ENCODE results near the gene ACTL10.

ACTL10 gene

GRCh38 chr20:33664085-33664761 lies 2.5 kb upstream of the ACTL10 start:
- no peak for DNase-seq (ENCODE audit: low read depth)

DNA sequence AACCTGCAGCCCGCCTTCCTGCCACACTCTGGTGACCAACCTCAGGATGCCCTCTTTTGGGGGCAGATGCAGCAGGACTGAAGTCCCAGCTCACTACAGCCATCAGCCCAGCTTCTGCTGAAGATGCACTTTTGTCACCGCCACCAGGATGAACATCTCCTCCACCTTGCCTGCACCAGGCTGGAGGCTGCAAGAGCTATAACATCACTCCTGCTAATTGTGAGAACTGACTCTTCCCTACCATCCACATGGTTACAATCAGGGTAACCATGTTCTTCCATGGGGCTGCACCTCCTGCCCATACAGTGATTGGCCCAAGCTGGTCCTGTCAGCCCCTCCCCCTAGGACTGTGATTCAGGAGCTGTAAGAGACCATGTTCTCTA lies 2.0 kb upstream of the ACTL10 start:
- DNase-seq (ENCODE audit: low read depth) = no peak

GRCh38 chr20:33667245-33667675 lies 517 bp downstream of the ACTL10 start:
- no peak for DNase-seq (ENCODE audit: low read depth)

DNA sequence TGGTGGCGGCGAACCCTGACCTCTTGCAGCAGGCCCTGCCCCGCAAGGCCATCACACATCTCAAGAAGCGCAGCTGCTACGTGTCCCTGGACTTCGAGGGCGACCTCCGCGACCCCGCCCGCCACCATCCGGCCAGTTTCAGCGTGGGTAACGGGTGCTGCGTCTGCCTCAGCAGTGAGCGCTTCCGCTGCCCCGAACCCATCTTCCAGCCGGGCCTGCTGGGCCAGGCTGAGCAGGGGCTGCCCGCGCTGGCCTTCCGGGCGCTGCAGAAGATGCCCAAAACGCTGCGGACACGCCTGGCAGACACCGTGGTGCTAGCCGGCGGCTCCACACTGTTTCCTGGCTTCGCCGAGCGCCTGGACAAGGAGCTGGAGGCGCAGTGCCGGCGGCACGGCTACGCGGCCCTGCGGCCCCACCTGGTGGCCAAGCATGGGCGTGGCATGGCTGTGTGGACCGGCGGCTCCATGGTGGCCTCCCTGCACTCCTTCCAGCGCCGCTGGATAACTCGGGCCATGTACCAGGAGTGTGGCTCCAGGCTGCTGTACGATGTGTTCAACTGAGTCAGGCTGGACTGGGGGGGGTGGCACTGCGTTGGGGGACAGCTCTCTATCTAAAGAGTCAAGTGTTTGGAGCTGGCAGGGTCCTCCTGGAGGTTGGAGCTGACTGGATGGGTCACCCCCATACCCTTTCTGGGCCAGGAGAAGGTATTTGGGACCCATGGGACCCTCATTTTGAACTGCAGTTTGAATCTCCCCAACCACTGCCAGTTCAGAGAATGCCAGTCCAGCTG lies 1.1 kb downstream of the ACTL10 start:
- DNase-seq (ENCODE audit: low read depth) = no peak

DNA sequence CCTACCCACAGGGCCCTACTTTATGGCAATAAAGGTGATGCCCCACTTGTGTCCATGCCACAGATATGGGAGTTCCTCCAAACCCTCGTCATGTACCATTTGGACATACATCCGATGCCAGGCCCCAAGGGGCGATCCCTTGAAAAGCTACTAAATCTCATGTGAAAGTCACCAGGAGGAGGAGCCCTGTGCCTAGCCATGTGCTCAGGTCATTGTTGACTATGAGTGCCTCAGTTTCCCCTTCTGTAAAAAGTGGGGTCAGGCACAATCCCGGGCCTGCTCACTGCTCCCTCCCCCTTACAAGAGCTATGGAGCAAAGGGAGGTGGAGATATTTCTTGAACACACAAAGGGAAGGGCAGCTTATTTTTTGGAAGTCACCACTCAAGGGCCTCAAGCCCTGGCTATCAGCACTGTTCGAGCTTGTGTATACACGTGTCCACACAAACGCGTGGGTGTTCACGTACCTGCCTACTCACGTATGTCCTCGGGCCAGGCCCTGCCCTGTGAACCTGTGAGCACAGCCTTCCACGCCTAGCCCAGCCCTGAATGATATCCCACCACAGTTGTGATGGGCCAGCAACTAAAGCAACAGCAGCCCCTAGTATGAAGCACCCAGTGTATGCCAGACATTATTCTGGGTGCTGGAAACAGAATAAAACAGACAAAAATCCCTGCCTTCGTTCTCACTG lies 1.9 kb downstream of the ACTL10 start:
- DNase-seq (ENCODE audit: low read depth) = no peak

DNA sequence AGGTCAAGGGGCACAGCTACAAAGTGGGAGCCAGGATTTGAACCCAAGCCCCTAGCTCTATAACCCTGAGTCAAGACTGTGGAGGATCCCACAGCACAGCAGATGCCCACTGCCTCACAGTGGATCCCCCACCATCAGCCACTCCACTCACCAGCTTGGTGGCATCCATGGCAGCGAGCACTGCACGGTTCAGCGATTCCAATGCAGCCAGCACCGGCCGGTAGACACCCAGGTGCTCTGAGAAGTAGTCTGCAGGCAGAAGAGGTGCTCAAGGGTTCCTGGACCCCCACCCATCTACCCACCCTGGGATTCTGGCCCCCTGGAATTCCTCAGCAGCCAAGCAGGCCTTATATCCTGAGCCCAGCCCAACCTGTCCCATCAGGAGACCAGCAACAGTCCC lies 2.5 kb downstream of the ACTL10 start:
- no peak for DNase-seq (ENCODE audit: low read depth)

GRCh38 chr20:33669873-33670640 lies 3.3 kb downstream of the ACTL10 start:
- DNase-seq (ENCODE audit: low read depth) = no peak

GRCh38 chr20:33670715-33671499 lies 4.2 kb downstream of the ACTL10 start:
- DNase-seq (ENCODE audit: low read depth) = no peak

GRCh38 chr20:33671573-33672288 lies 5.0 kb downstream of the ACTL10 start:
- no peak for DNase-seq (ENCODE audit: low read depth)

DNA sequence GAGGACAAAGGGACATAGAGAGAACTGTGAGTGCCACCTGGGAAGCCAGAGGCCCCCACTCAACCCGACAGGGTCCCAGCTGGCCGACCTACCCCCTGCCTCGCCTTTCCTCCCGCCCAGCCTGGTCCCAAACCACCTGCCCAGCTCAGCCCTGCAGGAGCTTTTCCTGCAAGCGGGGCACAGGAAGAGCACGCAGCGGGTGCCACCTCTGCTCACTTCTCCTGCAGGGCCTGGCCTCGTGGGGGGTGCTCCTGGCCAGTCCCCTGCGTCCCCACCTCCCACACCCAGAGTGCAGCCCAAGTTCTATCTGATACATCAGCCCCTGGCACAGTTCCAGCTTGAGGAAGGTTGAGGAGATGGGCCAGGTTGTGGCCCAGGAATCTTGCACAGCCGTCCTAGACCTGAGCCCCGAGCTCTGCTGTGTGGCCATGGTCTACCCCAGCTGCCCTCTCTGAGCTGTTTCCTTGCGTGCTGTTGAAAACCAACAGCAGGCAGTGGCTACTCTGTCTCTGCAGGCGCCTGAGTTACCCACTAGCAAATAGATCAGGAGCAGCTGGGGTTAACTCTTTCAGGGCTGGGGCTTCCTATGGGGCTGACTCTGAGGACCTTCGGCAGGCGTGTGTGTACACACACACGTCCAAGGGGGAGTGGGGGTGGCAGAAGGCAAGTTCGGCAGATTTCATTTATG lies 5.8 kb downstream of the ACTL10 start:
- DNase-seq (ENCODE audit: low read depth) = no peak

DNA sequence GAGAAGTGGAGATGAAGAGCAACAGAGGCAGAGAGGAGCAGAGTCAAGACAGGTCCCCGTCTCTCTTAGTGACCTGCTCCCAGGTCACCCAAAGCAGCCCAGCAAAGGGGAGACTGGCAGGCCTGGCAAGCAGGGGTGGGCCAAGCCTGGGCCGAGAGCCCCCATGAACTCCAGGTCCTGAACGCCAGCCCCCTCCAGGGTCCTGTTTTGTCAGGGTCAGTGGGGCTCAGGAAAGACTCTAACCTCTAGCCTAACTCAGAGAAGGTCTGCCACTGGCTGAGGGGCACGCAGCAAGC lies 6.3 kb downstream of the ACTL10 start:
- no peak for DNase-seq (ENCODE audit: low read depth)

- DNase-seq (ENCODE audit: low read depth) = no peak
Observed at GRCh38 chr20:33673410-33674293, 6.9 kb downstream of the ACTL10 start.

GRCh38 chr20:33674294-33675135 lies 7.8 kb downstream of the ACTL10 start, which contains the start of gene NECAB3:
Gene NECAB3, minus strand, starts transcription at chr20:33674428. Its CDS starts 76 bp downstream, at chr20:33674352.
- no peak for DNase-seq (ENCODE audit: low read depth)

DNA sequence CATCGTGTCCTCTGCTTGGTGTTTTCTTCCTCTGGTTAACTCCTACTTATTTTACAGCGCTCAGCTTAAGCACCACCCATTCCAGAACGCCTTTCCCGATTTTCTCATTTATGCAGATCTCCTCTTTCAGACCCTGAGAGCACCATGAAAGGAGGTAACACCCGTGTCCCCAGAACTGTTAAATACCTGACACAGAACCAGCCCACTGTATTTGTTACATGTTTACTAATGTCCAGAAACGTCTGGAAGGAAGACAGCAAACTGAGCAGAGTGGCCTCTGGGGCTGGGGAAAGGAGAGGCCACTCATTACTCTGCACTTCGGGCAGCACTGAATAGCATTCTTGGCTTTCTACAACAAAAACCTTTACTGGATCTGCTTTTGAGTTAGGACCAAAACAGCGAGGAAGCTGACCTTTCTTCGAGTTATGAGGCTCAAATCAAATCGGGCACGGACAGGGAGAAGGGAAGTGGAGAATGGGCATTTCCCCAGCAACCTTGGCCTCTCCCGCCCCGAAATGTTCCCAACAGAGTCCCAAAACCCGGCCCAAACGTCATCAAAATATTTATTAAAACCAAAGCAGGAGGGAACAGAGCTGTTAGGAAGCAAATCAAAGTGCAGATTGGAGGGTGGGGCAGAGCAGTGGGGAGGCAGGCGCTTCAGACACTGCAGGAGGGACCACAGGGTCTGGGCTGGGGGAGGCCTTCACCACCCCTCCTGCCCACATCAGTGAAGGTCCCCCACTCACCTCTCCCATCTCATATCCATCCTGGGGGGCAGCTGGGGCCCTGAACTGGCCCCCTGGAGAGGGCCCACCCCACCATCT lies 8.6 kb downstream of the ACTL10 start:
- no peak for DNase-seq (ENCODE audit: low read depth)

DNA sequence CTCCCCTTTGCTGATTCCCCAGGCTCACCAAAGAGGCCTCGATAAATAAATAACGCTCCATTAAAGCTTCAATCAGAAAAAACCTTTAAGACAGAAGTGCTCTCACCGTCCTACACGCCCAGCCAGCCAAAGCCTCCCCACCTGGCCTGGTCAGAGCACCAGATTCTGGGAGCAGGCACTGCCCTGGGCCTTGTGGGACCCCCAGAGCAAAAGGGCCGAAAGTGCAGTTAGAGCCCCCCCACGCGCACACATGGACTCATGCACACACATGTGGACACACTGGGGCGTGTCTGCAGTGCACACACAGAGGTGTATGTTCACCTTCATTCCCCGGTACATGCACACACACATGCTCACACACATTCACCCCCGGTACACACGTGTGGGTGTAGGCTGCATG lies 9.4 kb downstream of the ACTL10 start:
- DNase-seq (ENCODE audit: low read depth) = no peak

GRCh38 chr20:33676652-33677645 lies 10.2 kb downstream of the ACTL10 start:
- no peak for DNase-seq (ENCODE audit: low read depth)

Measured in CMK (cell line).